ENCODE data around the gene FGFR3. TPM values are rescaled to one million over a fixed set of nuclear protein-coding genes. Genes with fewer than 3 reads are reported as not detected.

Gene FGFR3
- total RNA-seq, 1 donor from 2014 or later = 6.9 TPM

- DNase-seq (ENCODE audit: low spot score in 2 of 2) (no peak), FAIRE-seq (no peak)
These were observed 24.6 kb upstream of the FGFR3 start for GRCh38 chr4:1768367-1769034.

GRCh38 chr4:1769692-1770091 lies 23.4 kb upstream of the FGFR3 start:
- DNase-seq (ENCODE audit: low spot score in 2 of 2) = no peak

GRCh38 chr4:1770245-1770644 lies 22.8 kb upstream of the FGFR3 start:
- no peak for FAIRE-seq

More at GRCh38 chr4:1769692-1770091, 23.4 kb upstream of the FGFR3 start:
- no peak for FAIRE-seq

GRCh38 chr4:1770791-1771231 lies 22.3 kb upstream of the FGFR3 start:
- DNase-seq (ENCODE audit: low spot score in 2 of 2) = no peak
- no peak for FAIRE-seq

More at GRCh38 chr4:1770245-1770644, 22.8 kb upstream of the FGFR3 start:
- DNase-seq (ENCODE audit: low spot score in 2 of 2) = no peak

GRCh38 chr4:1771555-1772305 lies 21.4 kb upstream of the FGFR3 start:
- FAIRE-seq (no peak), DNase-seq (ENCODE audit: low spot score in 2 of 2) (no peak)

GRCh38 chr4:1772853-1773538 lies 20.1 kb upstream of the FGFR3 start:
- DNase-seq (ENCODE audit: low spot score in 2 of 2) (no peak), FAIRE-seq (no peak)

- FAIRE-seq = no peak
- no peak for DNase-seq (ENCODE audit: low spot score in 2 of 2)
These were observed 19.3 kb upstream of the FGFR3 start for GRCh38 chr4:1773754-1774153.

- peak; percentile 73 to 82 for DNase-seq (ENCODE audit: low spot score in 2 of 2)
- no peak for FAIRE-seq
These were observed 17.2 kb upstream of the FGFR3 start for GRCh38 chr4:1775731-1776500.

GRCh38 chr4:1776521-1777161 lies 16.5 kb upstream of the FGFR3 start:
- no peak for FAIRE-seq

GRCh38 chr4:1777822-1778641 lies 15.1 kb upstream of the FGFR3 start:
- no peak for DNase-seq (ENCODE audit: low spot score in 2 of 2)
- FAIRE-seq = no peak

More at GRCh38 chr4:1776521-1777161, 16.5 kb upstream of the FGFR3 start:
- DNase-seq (ENCODE audit: low spot score in 2 of 2) = no peak

GRCh38 chr4:1778642-1779392 lies 14.3 kb upstream of the FGFR3 start:
- FAIRE-seq (no peak), DNase-seq (ENCODE audit: low spot score in 2 of 2) (no peak)

- FAIRE-seq (no peak), DNase-seq (ENCODE audit: low spot score in 2 of 2) (no peak)
These were observed 13.3 kb upstream of the FGFR3 start for GRCh38 chr4:1779588-1780382.

- FAIRE-seq (no peak), DNase-seq (ENCODE audit: low spot score in 2 of 2) (no peak)
These were observed 12.7 kb upstream of the FGFR3 start for GRCh38 chr4:1780435-1780834.

- FAIRE-seq (no peak), DNase-seq (ENCODE audit: low spot score in 2 of 2) (no peak)
These were observed 10.1 kb upstream of the FGFR3 start for GRCh38 chr4:1783015-1783414.

- DNase-seq (ENCODE audit: low spot score in 2 of 2) (no peak), FAIRE-seq (no peak)
These were observed 9.1 kb upstream of the FGFR3 start for GRCh38 chr4:1783970-1784369.

GRCh38 chr4:1784395-1784788 lies 8.7 kb upstream of the FGFR3 start:
- DNase-seq (ENCODE audit: low spot score in 2 of 2) = no peak
- FAIRE-seq = no peak

GRCh38 chr4:1784789-1785591 lies 8.1 kb upstream of the FGFR3 start:
- FAIRE-seq = no peak

More at GRCh38 chr4:1784789-1785591, 8.1 kb upstream of the FGFR3 start:
- no peak for DNase-seq (ENCODE audit: low spot score in 2 of 2)
